Measurements from ENCODE around the gene MED29. TPM values are rescaled to one million over a fixed set of nuclear protein-coding genes. Genes with fewer than 3 reads are reported as not detected.

The MED29 gene
- total RNA-seq, 1 experiment from 2014 or later, result 24.3 TPM

DNA sequence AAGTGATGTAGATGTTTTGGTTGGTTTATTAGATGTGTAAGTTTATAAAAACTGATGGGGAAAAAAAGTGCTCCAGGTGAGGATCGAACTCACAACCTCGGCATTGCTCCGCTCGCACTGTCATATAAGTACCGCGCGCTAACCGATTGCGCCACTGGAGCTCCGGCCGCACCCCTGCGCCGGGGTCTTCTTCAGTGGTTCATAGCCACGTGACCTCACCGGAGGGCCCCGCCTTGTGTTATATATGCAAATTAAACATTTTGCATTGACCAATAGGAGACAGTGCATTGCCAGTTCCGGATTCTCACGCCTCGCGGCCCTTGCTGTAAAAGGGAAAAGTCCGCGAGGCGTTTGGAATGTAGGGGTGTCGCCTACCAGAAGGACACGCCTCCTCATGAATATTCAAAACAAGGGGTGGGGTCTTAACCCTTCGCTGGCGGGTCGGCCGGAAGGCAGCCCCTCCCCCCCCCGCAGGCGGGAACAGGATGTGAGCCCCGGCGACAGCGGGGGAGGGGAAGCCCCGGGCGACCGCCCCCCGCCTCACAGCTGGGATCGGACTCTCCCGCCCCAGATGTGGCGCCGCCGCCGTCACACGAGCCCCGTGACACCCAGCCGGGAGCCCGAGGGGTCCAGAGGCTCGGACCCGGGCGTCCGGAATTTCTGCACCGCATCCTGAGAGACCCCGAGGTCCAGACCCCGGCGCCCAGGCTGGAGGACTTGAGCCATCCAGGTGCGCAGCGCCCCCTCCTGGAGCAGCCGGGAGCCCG lies 21.1 kb downstream of the MED29 start, which contains the start of gene PLEKHG2:
Gene PLEKHG2, plus strand, starts transcription at position 570 of the 767 bp plus-strand sequence. CDS start 1,418 bp downstream, outside the sequence.
- Mint-ChIP-seq H3K9me3 (ENCODE audit: unreplicated experiment) (no peaks in the 10 kb centered on the region), H3K4me3 (ENCODE audit: unreplicated experiment) (peak within 1 kb of the TSS; percentile 94), H3K36me3 (ENCODE audit: insufficient read depth, unreplicated experiment) (peaks cover 52% of the 10 kb centered on the region), H3K4me1 (ENCODE audit: insufficient read depth, unreplicated experiment) (peaks cover 26% of the 10 kb centered on the region), H3K27ac (ENCODE audit: low read depth, unreplicated experiment) (peak within 1 kb of the TSS; percentile 92), H3K27me3 (ENCODE audit: insufficient read depth, unreplicated experiment) (no peaks in the 10 kb centered on the region)
- ChIA-PET POLR2A (interaction anchor here (1.0 to 2.2 kb wide), 15 partner anchors 9 to 300 kb away, joined by 3 to 110 read pairs (median 5); partner anchors contain the start of genes EID2B, MED29, PAF1 and RPS16), CTCF (interaction anchor here (0.6 to 1.9 kb wide), 13 partner anchors 11 to 384 kb away, joined by 3 to 80 read pairs (median 4); partner anchors contain the start of genes IFNL1, MED29 and PAF1)
- TF ChIP-seq, protein P1, sequence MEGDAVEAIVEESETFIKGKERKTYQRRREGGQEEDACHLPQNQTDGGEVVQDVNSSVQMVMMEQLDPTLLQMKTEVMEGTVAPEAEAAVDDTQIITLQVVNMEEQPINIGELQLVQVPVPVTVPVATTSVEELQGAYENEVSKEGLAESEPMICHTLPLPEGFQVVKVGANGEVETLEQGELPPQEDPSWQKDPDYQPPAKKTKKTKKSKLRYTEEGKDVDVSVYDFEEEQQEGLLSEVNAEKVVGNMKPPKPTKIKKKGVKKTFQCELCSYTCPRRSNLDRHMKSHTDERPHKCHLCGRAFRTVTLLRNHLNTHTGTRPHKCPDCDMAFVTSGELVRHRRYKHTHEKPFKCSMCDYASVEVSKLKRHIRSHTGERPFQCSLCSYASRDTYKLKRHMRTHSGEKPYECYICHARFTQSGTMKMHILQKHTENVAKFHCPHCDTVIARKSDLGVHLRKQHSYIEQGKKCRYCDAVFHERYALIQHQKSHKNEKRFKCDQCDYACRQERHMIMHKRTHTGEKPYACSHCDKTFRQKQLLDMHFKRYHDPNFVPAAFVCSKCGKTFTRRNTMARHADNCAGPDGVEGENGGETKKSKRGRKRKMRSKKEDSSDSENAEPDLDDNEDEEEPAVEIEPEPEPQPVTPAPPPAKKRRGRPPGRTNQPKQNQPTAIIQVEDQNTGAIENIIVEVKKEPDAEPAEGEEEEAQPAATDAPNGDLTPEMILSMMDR (IDR thresholded peaks at IDR 0.05; ENCODE audit: unreplicated experiment), result peak; percentile 94
- peak; percentile 100 for DNase-seq (ENCODE audit: unreplicated experiment)
- BruUV-seq (replicated peaks), result no TSS peak
- intact Hi-C loops (cut with micrococcal nuclease), result loop anchor here (1.0 to 2.0 kb wide), 4 partner anchors 10 to 299 kb away; no protein-coding TSS in a partner anchor

DNA sequence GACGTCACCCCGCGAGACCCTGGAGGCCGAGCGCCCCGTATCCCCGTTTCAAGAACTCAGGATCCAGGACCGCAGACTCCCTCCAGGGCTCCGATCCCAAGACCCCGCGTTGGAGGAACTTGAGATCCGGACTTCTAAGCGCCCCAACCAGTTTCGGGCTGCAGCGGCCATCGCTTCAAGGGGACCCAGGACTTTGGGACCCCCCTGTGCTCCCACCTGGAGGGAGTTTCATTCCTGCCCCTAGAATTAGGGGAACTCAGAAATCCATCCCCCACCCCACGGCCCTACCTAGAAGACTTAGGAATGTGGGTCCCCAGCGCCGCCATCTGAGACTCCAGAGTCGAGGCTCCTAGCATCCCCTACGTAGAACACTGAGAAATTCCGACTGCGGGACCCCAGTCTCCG lies 21.7 kb downstream of the MED29 start:
- ChIA-PET CTCF (interaction anchor here (1.2 to 1.7 kb wide), 2 partner anchors 15 to 19 kb away, joined by 6 read pairs; no protein-coding TSS in a partner anchor), POLR2A (interaction anchor here (1.1 to 2.2 kb wide), 7 partner anchors 8 to 23 kb away, joined by 4 to 110 read pairs (median 20); partner anchors contain the start of gene RPS16)
- H3K4me1 Mint-ChIP-seq (ENCODE audit: insufficient read depth, unreplicated experiment), result peaks cover 26% of the 10 kb centered on the region
- H3K4me3 Mint-ChIP-seq (ENCODE audit: unreplicated experiment), result peak overlapping the region; percentile 94
- peak overlapping the region; percentile 92 for H3K27ac Mint-ChIP-seq (ENCODE audit: low read depth, unreplicated experiment)
- BruUV-seq (replicated peaks), result no TSS peak
- H3K27me3 Mint-ChIP-seq (ENCODE audit: insufficient read depth, unreplicated experiment), result no peaks in the 10 kb centered on the region
- peaks cover 46% of the 10 kb centered on the region for H3K36me3 Mint-ChIP-seq (ENCODE audit: insufficient read depth, unreplicated experiment)
- TF ChIP-seq, protein P1 (IDR thresholded peaks at IDR 0.05; ENCODE audit: unreplicated experiment), result no peak
- intact Hi-C loops (cut with micrococcal nuclease), result loop anchor here (1.0 to 2.0 kb wide), 4 partner anchors 11 to 300 kb away; no protein-coding TSS in a partner anchor
- no peak for DNase-seq (ENCODE audit: unreplicated experiment)
- no peaks in the 10 kb centered on the region for H3K9me3 Mint-ChIP-seq (ENCODE audit: unreplicated experiment)

DNA sequence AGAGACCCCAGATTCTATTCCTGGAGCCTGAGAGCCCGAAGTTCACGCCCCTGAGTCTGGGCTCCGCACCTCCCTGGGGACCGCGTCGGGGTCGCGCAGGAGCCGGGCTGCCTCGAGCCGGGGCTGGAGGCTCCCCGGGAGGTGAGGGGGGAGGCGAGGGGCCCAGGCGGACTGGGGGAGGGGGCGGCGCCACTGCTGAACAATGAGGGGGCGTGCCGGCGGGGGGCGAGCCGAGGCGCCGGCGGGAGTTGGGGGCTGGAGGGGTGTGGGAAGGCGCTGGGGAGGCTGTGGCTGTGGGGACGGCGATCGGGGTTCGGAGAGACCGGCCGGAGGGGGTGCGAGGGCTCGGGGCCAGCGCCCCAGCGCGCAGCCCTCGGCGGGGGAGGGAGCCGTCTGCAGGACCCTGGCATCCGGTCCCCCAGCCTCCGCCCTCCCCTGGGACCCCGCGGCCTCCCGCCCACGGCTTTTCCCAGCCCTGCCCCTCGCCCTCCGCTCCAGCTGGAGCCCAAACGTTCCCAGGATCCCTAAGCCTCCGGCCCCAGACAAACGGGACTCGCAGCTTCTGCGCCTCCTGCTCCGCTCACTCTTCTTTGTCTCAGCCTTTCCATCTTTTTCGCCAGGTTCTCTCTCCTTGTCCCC lies 22.2 kb downstream of the MED29 start:
- POLR2A ChIA-PET, result interaction anchor here (0.6 to 2.1 kb wide), 2 partner anchors 15 to 22 kb away, joined by 3 to 11 read pairs; partner anchors contain the start of gene RPS16
- H3K36me3 Mint-ChIP-seq (ENCODE audit: insufficient read depth, unreplicated experiment), result peaks cover 41% of the 10 kb centered on the region

More for the DNA sequence above, 22.2 kb downstream of the MED29 start:
- CTCF ChIA-PET, result interaction anchor here (0.5 to 1.5 kb wide), 3 partner anchors 10 to 20 kb away, joined by 3 to 4 read pairs (median 4); no protein-coding TSS in a partner anchor
- H3K4me3 Mint-ChIP-seq (ENCODE audit: unreplicated experiment), result peak overlapping the region; percentile 94
- peak overlapping the region; percentile 92 for H3K27ac Mint-ChIP-seq (ENCODE audit: low read depth, unreplicated experiment)
- TF ChIP-seq, protein P1 (IDR thresholded peaks at IDR 0.05; ENCODE audit: unreplicated experiment), result no peak
- no peaks in the 10 kb centered on the region for H3K9me3 Mint-ChIP-seq (ENCODE audit: unreplicated experiment)
- H3K4me1 Mint-ChIP-seq (ENCODE audit: insufficient read depth, unreplicated experiment), result peaks cover 26% of the 10 kb centered on the region
- no peak for DNase-seq (ENCODE audit: unreplicated experiment)
- intact Hi-C loops (cut with micrococcal nuclease), result loop anchor here (2.0 kb wide), 1 partner anchor 301 kb away; no protein-coding TSS in a partner anchor
- H3K27me3 Mint-ChIP-seq (ENCODE audit: insufficient read depth, unreplicated experiment), result no peaks in the 10 kb centered on the region
- no TSS peak for BruUV-seq (replicated peaks)
